Medulla oblongata (tissue), 1 donor: ENCODE data around the gene EMC6.

Source experiments
- DNase-seq: peaks from one replicate; pipeline ENCODE4 v3.0.0-alpha.2; 2015; ENCODE audit errors: extremely low spot score

Gene EMC6

GRCh38 chr17:3708366-3708765, 39.8 kb downstream of the EMC6 start:
- DNase-seq, result no peak

- DNase-seq, result peak; percentile 37
Observed at GRCh38 chr17:3710951-3711383, 42.4 kb downstream of the EMC6 start.

GRCh38 chr17:3712811-3713463, 44.3 kb downstream of the EMC6 start:
- DNase-seq, result no peak

- no peak for DNase-seq
Observed at GRCh38 chr17:3715296-3715695, 46.7 kb downstream of the EMC6 start.

- no peak for DNase-seq
Observed at GRCh38 chr17:3718201-3718600, 49.6 kb downstream of the EMC6 start.

- no peak for DNase-seq
Observed at GRCh38 chr17:3719265-3719664, 50.7 kb downstream of the EMC6 start.
